Embryonic facial prominence (tissue), 1 donor: ENCODE data around the gene CYP4X1.
"Not testable (repeated sequence)": the region's sequence is repeated elsewhere in the genome, so short reads cannot be mapped to it uniquely, and the experiment has no call there.

ENCODE experiments used
- DNase-seq: peaks from one replicate; pipeline ENCODE4 v3.0.0-alpha.2; 2016; ENCODE audit errors: extremely low spot score

The CYP4X1 gene

GRCh38 chr1:47023268-47024140 lies at the start of gene CYP4X1:
Gene CYP4X1, plus strand, starts transcription at chr1:47023669. Its CDS starts 149 bp downstream, at chr1:47023818.
- DNase-seq = no peak

- DNase-seq = no peak
Measured at GRCh38 chr1:46983166-46983829, 40.2 kb upstream of the CYP4X1 start.

- DNase-seq = no peak
Measured at GRCh38 chr1:46983830-46984586, 39.5 kb upstream of the CYP4X1 start.

- not testable (repeated sequence) for DNase-seq
Measured at GRCh38 chr1:46990541-46990940, 32.9 kb upstream of the CYP4X1 start.

- no peak for DNase-seq
Measured at GRCh38 chr1:46991083-46991923, 32.2 kb upstream of the CYP4X1 start.

GRCh38 chr1:46996659-46997281 lies 26.7 kb upstream of the CYP4X1 start:
- DNase-seq = no peak

- no peak for DNase-seq
Measured at GRCh38 chr1:47002211-47002610, 21.3 kb upstream of the CYP4X1 start.

GRCh38 chr1:47003896-47004403 lies 19.5 kb upstream of the CYP4X1 start:
- no peak for DNase-seq

- not testable (repeated sequence) for DNase-seq
Measured at GRCh38 chr1:47006437-47006836, 17.0 kb upstream of the CYP4X1 start.

- DNase-seq = no peak
Measured at GRCh38 chr1:47013293-47013692, 10.2 kb upstream of the CYP4X1 start.

- no peak for DNase-seq
Measured at GRCh38 chr1:47021070-47021469, 2.4 kb upstream of the CYP4X1 start.

GRCh38 chr1:47024141-47024801 lies 802 bp downstream of the CYP4X1 start:
- DNase-seq = no peak

- DNase-seq = no peak
Measured at GRCh38 chr1:47030170-47030805, 6.8 kb downstream of the CYP4X1 start.

- DNase-seq = no peak
Measured at GRCh38 chr1:47031059-47031458, 7.6 kb downstream of the CYP4X1 start.

GRCh38 chr1:47031585-47031984 lies 8.1 kb downstream of the CYP4X1 start:
- DNase-seq = no peak

- no peak for DNase-seq
Measured at GRCh38 chr1:47036764-47037163, 13.3 kb downstream of the CYP4X1 start.

GRCh38 chr1:47059376-47059775 lies 35.9 kb downstream of the CYP4X1 start:
- DNase-seq = no peak

GRCh38 chr1:47067097-47067594 lies 43.7 kb downstream of the CYP4X1 start, which contains the start of gene CYP4Z1:
Gene CYP4Z1, plus strand, starts transcription at chr1:47067231. Its CDS starts 260 bp downstream, at chr1:47067491.
- DNase-seq = no peak

- not testable (repeated sequence) for DNase-seq
Measured at GRCh38 chr1:47069080-47069479, 45.6 kb downstream of the CYP4X1 start.
